HEK293 (cell line): ENCODE measurements around the gene RXFP1.

Experiments
- CTCF ChIA-PET: fragments of 350-600 bp; formaldehyde crosslinking; extraction: SDS; loops from one replicate; lab custom pipeline; 2021; ENCODE audit warnings: antibody characterized with exemption; lab: Yijun Ruan, JAX
- POLR2A ChIA-PET: fragments of 300-600 bp; formaldehyde crosslinking; extraction: SDS; loops from one replicate; lab custom pipeline; 2020; ENCODE audit warnings: antibody characterized with exemption, inconsistent platforms; lab: Yijun Ruan, JAX
- H3K27ac ChIP-seq: fragments of 200-500 bp; sonication (Bioruptor generic); 2 replicates; pipeline ENCODE4 v1.5.1; 2014; ENCODE audit warnings: low read depth, low read length, control low read depth, inconsistent platforms; ENCODE audit errors: extremely low read depth
- H3K36me3 ChIP-seq, 2 experiments: fragments of 200-500 bp in 1 of 2; sonication (Bioruptor generic) in 1 of 2; 1 replicate in 1 of 2; 2 replicates in 1 of 2; pipeline ENCODE4 v1.5.1; 2014 to 2017; ENCODE audit warnings: inconsistent platforms in 2 of 2, low read length in 2 of 2; ENCODE audit not compliant: control insufficient read depth in 2 of 2, insufficient read depth in 1 of 2
- H3K4me1 ChIP-seq: fragments of 200-500 bp; sonication (Bioruptor generic); 2 replicates; pipeline ENCODE4 v1.5.1; 2014; ENCODE audit warnings: mild to moderate bottlenecking, low read length, inconsistent platforms; ENCODE audit not compliant: control insufficient read depth, insufficient read depth
- H3K4me3 ChIP-seq: 2 replicates; pipeline ENCODE4 v1.5.1; 2011; ENCODE audit warnings: low read depth, mild to moderate bottlenecking, control low read depth, low read length, moderate library complexity
- H3K9me3 ChIP-seq: fragments of 200-500 bp; sonication (Bioruptor generic); 2 replicates; pipeline ENCODE4 v1.5.1; 2014; ENCODE audit warnings: low read depth, low read length, inconsistent platforms; ENCODE audit not compliant: control insufficient read depth, insufficient read depth
- EGR2 ChIP-seq: fragments of 450-650 bp; formaldehyde crosslinking; IDR thresholded peaks from 2 replicates; pipeline ENCODE4 v1.5.1; 2016; ENCODE audit warnings: low read depth, missing biosample characterization, missing genetic modification characterization
- GLI4 ChIP-seq: fragments of 450-650 bp; formaldehyde crosslinking; IDR thresholded peaks from 2 replicates; pipeline ENCODE4 v1.5.1; 2016; ENCODE audit warnings: missing biosample characterization, missing genetic modification characterization
- GLIS1 ChIP-seq: fragments of 450-650 bp; formaldehyde crosslinking; IDR thresholded peaks from 2 replicates; pipeline ENCODE4 v1.5.1; 2016; ENCODE audit warnings: missing biosample characterization, missing genetic modification characterization
- HOXC10 ChIP-seq: sonication (generic); formaldehyde crosslinking; IDR thresholded peaks from 2 replicates; pipeline ENCODE4 v1.8.1; 2023; ENCODE audit warnings: mild to moderate bottlenecking, missing genetic modification reagents
- MYNN ChIP-seq: fragments of 450-650 bp; formaldehyde crosslinking; IDR thresholded peaks from 2 replicates; pipeline ENCODE4 v1.5.1; 2016; ENCODE audit warnings: missing biosample characterization, missing genetic modification characterization, borderline replicate concordance
- REPIN1 ChIP-seq: fragments of 450-650 bp; formaldehyde crosslinking; IDR thresholded peaks from 2 replicates; pipeline ENCODE4 v1.5.1; 2017; ENCODE audit warnings: missing biosample characterization, missing genetic modification characterization, low read depth
- TRIM28 ChIP-seq: IDR thresholded peaks from 2 replicates; pipeline ENCODE4 v1.6.1; 2011; ENCODE audit warnings: low read length, control low read depth, borderline replicate concordance
- ZBTB1 ChIP-seq: fragments of 450-650 bp; formaldehyde crosslinking; IDR thresholded peaks from 2 replicates; pipeline ENCODE4 v1.5.1; 2016; ENCODE audit warnings: missing biosample characterization, missing genetic modification characterization
- ZBTB48 ChIP-seq: fragments of 450-650 bp; formaldehyde crosslinking; IDR thresholded peaks from 2 replicates; pipeline ENCODE4 v1.5.1; 2016; ENCODE audit warnings: missing biosample characterization, missing genetic modification characterization
- ZFP41 ChIP-seq: fragments of 450-650 bp; formaldehyde crosslinking; IDR thresholded peaks from 2 replicates; pipeline ENCODE4 v1.5.1; 2016; ENCODE audit warnings: missing biosample characterization, missing genetic modification characterization, borderline replicate concordance
- ZNF10 ChIP-seq: fragments of 450-650 bp; formaldehyde crosslinking; IDR thresholded peaks from 2 replicates; pipeline ENCODE4 v1.5.1; 2017; ENCODE audit warnings: missing biosample characterization, missing genetic modification characterization
- ZNF140 ChIP-seq: fragments of 450-650 bp; formaldehyde crosslinking; IDR thresholded peaks from 2 replicates; pipeline ENCODE4 v1.5.1; 2016; ENCODE audit warnings: missing biosample characterization, missing genetic modification characterization
- ZNF2 ChIP-seq: fragments of 450-650 bp; formaldehyde crosslinking; IDR thresholded peaks from 2 replicates; pipeline ENCODE4 v1.5.1; 2016; ENCODE audit warnings: missing biosample characterization, missing genetic modification characterization
- ZNF311 ChIP-seq: fragments of 450-650 bp; formaldehyde crosslinking; IDR thresholded peaks from 2 replicates; pipeline ENCODE4 v1.5.1; 2017; ENCODE audit warnings: missing biosample characterization, missing genetic modification characterization, borderline replicate concordance
- ZNF362 ChIP-seq: fragments of 450-650 bp; formaldehyde crosslinking; IDR thresholded peaks from 2 replicates; pipeline ENCODE4 v1.5.1; 2016; ENCODE audit warnings: missing biosample characterization, missing genetic modification characterization
- ZNF416 ChIP-seq: fragments of 450-650 bp; formaldehyde crosslinking; IDR thresholded peaks from 2 replicates; pipeline ENCODE4 v1.5.1; 2016; ENCODE audit warnings: missing biosample characterization, missing genetic modification characterization
- ZNF423 ChIP-seq: fragments of 450-650 bp; formaldehyde crosslinking; IDR thresholded peaks from 2 replicates; pipeline ENCODE4 v1.5.1; 2016; ENCODE audit warnings: missing biosample characterization, missing genetic modification characterization
- ZNF426 ChIP-seq: fragments of 450-650 bp; formaldehyde crosslinking; IDR thresholded peaks from 2 replicates; pipeline ENCODE4 v1.5.1; 2017; ENCODE audit warnings: missing biosample characterization, missing genetic modification characterization, mild to moderate bottlenecking, inconsistent platforms, moderate library complexity
- ZNF473 ChIP-seq: fragments of 450-650 bp; formaldehyde crosslinking; IDR thresholded peaks from 2 replicates; pipeline ENCODE4 v1.5.1; 2017; ENCODE audit warnings: missing biosample characterization, missing genetic modification characterization
- ZNF48 ChIP-seq: fragments of 450-650 bp; formaldehyde crosslinking; IDR thresholded peaks from 2 replicates; pipeline ENCODE4 v1.5.1; 2016; ENCODE audit warnings: missing biosample characterization, missing genetic modification characterization
- ZNF621 ChIP-seq: fragments of 450-650 bp; formaldehyde crosslinking; IDR thresholded peaks from 2 replicates; pipeline ENCODE4 v1.5.1; 2017; ENCODE audit warnings: missing biosample characterization, missing genetic modification characterization
- ZNF654 ChIP-seq: fragments of 450-650 bp; formaldehyde crosslinking; IDR thresholded peaks from 2 replicates; pipeline ENCODE4 v1.5.1; 2016; ENCODE audit warnings: low read depth, missing biosample characterization, missing genetic modification characterization
- TF ChIP-seq, protein P1 (sequence below): fragments of 450-650 bp; formaldehyde crosslinking; IDR thresholded peaks from 2 replicates; pipeline ENCODE4 v1.5.1; 2016; ENCODE audit warnings: missing biosample characterization, missing genetic modification characterization

The RXFP1 gene

DNA sequence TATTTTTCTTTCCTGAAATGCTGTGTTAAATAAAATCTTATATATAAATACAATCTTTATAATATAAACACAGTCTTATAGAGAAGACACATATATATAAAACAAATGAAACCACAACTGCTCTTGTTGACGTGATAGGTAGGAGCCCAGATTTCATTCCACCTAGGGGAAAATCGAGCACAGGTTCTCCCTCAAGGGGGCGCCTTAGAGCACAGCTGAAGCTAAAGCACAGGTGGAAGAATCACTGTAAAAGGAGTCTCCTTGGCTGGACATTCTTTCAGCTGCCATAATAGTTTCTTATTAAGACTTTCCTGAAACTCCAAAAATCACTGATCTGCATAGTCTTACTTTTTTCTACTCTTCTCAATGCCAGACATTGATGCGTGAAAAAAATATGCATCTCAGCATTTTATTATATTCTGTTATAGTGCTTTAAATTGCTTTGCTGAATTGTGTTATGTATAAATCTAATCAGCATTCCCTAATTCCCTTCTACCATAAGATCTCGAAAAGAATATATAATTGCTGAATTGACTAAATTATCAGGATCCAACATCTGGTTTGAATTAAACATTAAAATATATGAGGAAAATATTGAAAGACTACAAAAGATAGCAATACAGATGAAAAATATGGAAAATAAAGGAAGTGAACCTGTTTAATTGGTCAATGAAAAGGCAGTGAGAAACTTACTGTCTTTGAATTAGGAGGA lies 25.5 kb upstream of the RXFP1 start:
- H3K9me3 ChIP-seq, result no peaks in the 10 kb centered on the region
- H3K4me3 ChIP-seq, result no peak overlapping the region
- no peak overlapping the region for H3K27ac ChIP-seq
- CTCF ChIA-PET, result interaction anchor here (0.5 to 1.5 kb wide), 17 partner anchors 8 to 1210 kb away, joined by 3 to 8 read pairs (median 3); no protein-coding TSS in a partner anchor
- no peaks in the 10 kb centered on the region for H3K4me1 ChIP-seq
- 0 out of 2 replicates have a peak, but pooled peaks have one; percentile 10 for TF ChIP-seq ZNF654 (tag by site-specific recombination)
- TF ChIP-seq ZNF2 (tag by site-specific recombination), result no peak
- POLR2A ChIA-PET, result no interaction called here
- no peaks in the 10 kb centered on the region for H3K36me3 ChIP-seq

- ChIA-PET CTCF (no interaction called here), POLR2A (no interaction called here)
- H3K4me3 ChIP-seq, result no peak overlapping the region
- no peak for TF ChIP-seq ZNF654 (tag by site-specific recombination)
- TF ChIP-seq EGR2 (tag by site-specific recombination), result no peak
- no peak for TF ChIP-seq TRIM28
- TF ChIP-seq REPIN1, result no peak
- TF ChIP-seq ZNF10, result no peak
- no peak for TF ChIP-seq GLI4 (tag by site-specific recombination)
- TF ChIP-seq ZNF48 (tag by site-specific recombination), result no peak
- no peak for TF ChIP-seq MYNN (tag by site-specific recombination)
- no peak for TF ChIP-seq ZNF362 (tag by site-specific recombination)
- TF ChIP-seq ZNF423 (tag by site-specific recombination), result no peak
- no peak for TF ChIP-seq ZNF140 (tag by site-specific recombination)
- no peak for TF ChIP-seq GLIS1 (tag by site-specific recombination)
- no peaks in the 10 kb centered on the region for H3K4me1 ChIP-seq
- no peaks in the 10 kb centered on the region for H3K9me3 ChIP-seq
- no peaks in the 10 kb centered on the region for H3K36me3 ChIP-seq
- no peak overlapping the region for H3K27ac ChIP-seq
These were observed 21.6 kb upstream of the RXFP1 start for GRCh38 chr4:158500054-158500453.

DNA sequence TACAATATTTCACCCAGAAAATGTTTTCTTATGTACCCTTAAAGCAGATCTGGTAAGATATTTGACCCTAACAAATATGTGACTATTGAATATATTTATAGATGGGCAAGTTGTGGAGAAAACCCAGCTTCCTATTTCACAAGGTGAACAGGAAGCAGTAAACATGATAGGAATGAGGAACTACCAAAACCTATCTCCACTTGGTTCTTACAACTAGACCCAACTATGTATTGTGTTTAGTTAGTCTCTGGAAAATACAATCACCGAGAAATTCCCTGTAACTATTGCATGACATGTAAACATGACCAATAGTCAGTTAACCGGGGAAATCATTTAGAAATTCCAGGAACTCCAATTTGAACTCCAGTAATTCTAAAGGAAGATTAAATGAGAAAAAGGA lies 8.4 kb upstream of the RXFP1 start:
- TF ChIP-seq ZNF621 (tag by site-specific recombination) (no peak), ZNF311 (tag by site-specific recombination) (no peak), ZNF473 (tag by site-specific recombination) (no peak), ZBTB48 (tag by site-specific recombination) (no peak), ZFP41 (no peak), ZNF416 (tag by site-specific recombination) (no peak), ZBTB1 (tag by site-specific recombination) (no peak), ZNF426 (tag by site-specific recombination) (no peak), HOXC10 (CRISPR knock-in tag) (no peak)
- TF ChIP-seq, protein P1, sequence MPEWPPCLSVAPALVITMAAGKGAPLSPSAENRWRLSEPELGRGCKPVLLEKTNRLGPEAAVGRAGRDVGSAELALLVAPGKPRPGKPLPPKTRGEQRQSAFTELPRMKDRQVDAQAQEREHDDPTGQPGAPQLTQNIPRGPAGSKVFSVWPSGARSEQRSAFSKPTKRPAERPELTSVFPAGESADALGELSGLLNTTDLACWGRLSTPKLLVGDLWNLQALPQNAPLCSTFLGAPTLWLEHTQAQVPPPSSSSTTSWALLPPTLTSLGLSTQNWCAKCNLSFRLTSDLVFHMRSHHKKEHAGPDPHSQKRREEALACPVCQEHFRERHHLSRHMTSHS, result no peak
- no peaks in the 10 kb centered on the region for H3K9me3 ChIP-seq
- no peaks in the 10 kb centered on the region for H3K36me3 ChIP-seq
- H3K27ac ChIP-seq, result no peak overlapping the region
- H3K4me1 ChIP-seq, result no peaks in the 10 kb centered on the region
- ChIA-PET CTCF (no interaction called here), POLR2A (no interaction called here)
- no peak overlapping the region for H3K4me3 ChIP-seq
